SK-N-MC (cell line): ENCODE measurements around the gene ANKRD17.

Experiments used
- EZH2 ChIP-seq: fragments of 200-600 bp; sonication (generic); IDR thresholded peaks from one replicate; pipeline ENCODE4 v1.6.1; 2017; ENCODE audit warnings: antibody characterized with exemption
- POLR2AphosphoS5 ChIP-seq: IDR thresholded peaks from 2 replicates; pipeline ENCODE4 v1.6.1; 2012; ENCODE audit warnings: mild to moderate bottlenecking, low read depth, low read length, borderline replicate concordance

DNA sequence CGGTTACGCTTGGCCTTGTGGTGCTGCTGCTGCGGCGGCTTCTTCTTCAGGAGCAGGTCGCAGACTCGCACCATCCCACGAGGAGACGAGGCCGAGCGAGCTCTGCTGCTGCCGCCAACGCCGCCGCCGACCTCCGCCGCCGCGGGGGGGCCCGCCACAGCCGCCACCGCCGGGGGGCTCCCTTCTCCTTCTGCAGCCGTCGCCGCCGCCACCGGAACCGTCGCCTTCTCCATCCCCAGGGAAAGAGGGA is 237 bp downstream of the ANKRD17 start:
- TF ChIP-seq POLR2AphosphoS5 (no peak), EZH2 (no peak)
